Lower leg skin (tissue), 4 donors: Measurements from ENCODE around the gene DNASE2. TPM values are rescaled to one million over a fixed set of nuclear protein-coding genes. Genes with fewer than 3 reads are reported as not detected.

ENCODE experiments used
- DNase-seq, 2 donors: peaks; one replicate each; pipeline ENCODE4 v3.0.0-alpha.2; 2019; ENCODE audit warnings: low spot score in 2 of 2
- H3K4me3 ChIP-seq: fragments of 200-600 bp; sonication (generic); 2 replicates; pipeline ENCODE4 v1.5.1; 2017; ENCODE audit warnings: mild to moderate bottlenecking, low read depth; ENCODE audit not compliant: poor library complexity, severe bottlenecking
- POLR2A ChIP-seq, 2 donors: fragments of 450-650 bp; IDR thresholded peaks; one replicate each; pipeline ENCODE4 v1.6.1; 2016 to 2017; ENCODE audit warnings: antibody characterized with exemption in 2 of 2, mild to moderate bottlenecking in 1 of 2, moderate library complexity in 1 of 2
- WGBS, 2 donors: methylation state at CpG; one replicate each; pipeline ENCODE4 v1.1.5; 2018; 5-methylcytosine and 5-hydroxymethylcytosine counted together
- intact Hi-C: fragments of 100-400 bp; cut with DNase I; formaldehyde crosslinking; loops from one replicate; pipeline ENCODE4 v1.15.0; 2023; ENCODE audit warnings: low total_unique reads
- total RNA-seq, 4 donors: library from RNA; depleted of rRNA; stranded (reverse); fragments of >200 nt; gene quantifications; one replicate each; pipeline ENCODE4 v1.1.0, GENCODE V29; 2016
- TF ChIP-seq, protein P1 (sequence below), 3 donors: fragments of 450-650 bp; IDR thresholded peaks; one replicate each; pipeline ENCODE4 v1.5.1; 2016; ENCODE audit warnings: antibody characterized with exemption in 3 of 3, mild to moderate bottlenecking in 3 of 3, moderate library complexity in 2 of 3

DNASE2 gene
- total RNA-seq, 4 donors from 2014 or later: 31.8 to 50.6 (median 36.6) TPM

DNA sequence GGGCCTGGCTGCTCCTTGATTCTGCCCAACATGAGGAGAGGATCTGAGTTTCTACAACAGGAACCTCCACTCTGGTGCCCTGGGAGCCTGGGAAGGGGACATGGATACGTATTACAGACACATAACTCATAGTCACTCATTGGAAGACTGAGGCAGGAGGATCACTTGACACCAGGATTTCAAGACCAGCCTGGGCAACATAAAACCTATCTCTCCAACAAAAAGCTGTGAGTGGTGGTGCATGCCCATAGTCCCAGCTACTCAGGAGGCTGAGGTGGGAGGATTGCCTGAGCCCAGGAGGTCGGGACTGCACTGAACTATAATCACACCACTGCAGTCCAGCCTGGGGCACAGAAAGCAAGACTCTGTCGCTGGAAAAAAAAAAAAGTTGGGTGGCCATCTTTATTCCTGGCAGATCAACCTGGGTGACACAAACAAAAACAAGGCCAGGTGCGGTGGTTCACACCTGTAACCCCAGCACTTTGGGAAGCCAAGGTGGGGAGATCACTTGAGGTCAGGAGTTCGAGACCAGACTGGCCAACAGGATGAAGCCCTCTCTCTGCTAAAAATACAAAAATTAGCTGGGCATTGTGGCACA, 6.9 kb upstream of the DNASE2 start:
- intact Hi-C loops: loop anchor here (10.0 kb wide), 1 partner anchor 57 kb away; the partner anchor contains the start of gene RAD23A
- WGBS, 2 donors: 68 to 75% methylated on average over 5 of the region's 5 CpGs

DNA sequence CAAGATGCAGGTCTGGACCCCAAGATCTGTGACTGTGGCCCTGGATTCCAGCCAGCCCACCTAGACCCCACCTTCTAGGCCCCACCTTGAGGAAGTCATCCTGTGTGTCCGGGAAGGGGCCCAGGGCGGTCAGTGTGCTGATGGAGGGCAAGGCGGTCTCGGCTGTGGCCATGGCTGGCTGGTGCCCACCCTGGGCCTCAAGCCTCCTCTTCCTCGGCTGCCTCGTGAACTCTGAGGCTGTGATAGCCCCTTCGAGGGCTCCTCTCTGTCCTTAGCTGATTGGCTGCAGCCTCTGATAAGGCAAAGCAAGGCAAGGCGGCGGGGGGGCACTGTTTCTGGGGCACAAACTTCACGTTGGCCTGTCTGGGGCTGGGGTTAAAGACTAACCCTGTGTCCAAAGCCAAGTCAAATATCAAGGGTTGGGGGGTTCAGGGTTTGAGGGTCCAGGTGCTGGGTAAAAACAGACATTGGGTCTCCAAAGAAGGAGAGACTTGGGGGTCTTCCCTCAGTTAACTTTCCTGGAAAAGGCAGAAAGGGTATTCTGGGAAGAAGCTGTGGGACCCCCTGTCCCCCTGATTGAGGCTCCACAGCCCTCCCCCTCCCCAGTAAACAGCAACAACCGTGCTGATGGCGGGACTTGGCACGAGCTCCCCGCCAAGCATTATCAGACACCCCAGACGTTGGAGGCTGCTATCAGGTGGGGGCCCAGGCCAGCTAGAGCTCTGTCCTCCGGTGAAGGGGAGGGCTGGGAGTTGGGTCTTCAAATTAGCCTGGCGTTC, 5.9 kb upstream of the DNASE2 start, which contains the start of gene KLF1:
TSS of gene KLF1 (minus strand) at position 233 of the 779 bp plus-strand sequence. CDS start at position 172, 61 bp downstream.
- 68 to 70% methylated on average over 17 of the region's 17 CpGs for WGBS, 2 donors
- intact Hi-C loops: loop anchor here (10.0 kb wide), 1 partner anchor 58 kb away; the partner anchor contains the start of gene RAD23A
- H3K4me3 ChIP-seq: no peak within 1 kb of the TSS
- no peak for TF ChIP-seq POLR2A (IDR thresholded peaks at IDR 0.05)
- TF ChIP-seq, protein P1, sequence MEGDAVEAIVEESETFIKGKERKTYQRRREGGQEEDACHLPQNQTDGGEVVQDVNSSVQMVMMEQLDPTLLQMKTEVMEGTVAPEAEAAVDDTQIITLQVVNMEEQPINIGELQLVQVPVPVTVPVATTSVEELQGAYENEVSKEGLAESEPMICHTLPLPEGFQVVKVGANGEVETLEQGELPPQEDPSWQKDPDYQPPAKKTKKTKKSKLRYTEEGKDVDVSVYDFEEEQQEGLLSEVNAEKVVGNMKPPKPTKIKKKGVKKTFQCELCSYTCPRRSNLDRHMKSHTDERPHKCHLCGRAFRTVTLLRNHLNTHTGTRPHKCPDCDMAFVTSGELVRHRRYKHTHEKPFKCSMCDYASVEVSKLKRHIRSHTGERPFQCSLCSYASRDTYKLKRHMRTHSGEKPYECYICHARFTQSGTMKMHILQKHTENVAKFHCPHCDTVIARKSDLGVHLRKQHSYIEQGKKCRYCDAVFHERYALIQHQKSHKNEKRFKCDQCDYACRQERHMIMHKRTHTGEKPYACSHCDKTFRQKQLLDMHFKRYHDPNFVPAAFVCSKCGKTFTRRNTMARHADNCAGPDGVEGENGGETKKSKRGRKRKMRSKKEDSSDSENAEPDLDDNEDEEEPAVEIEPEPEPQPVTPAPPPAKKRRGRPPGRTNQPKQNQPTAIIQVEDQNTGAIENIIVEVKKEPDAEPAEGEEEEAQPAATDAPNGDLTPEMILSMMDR (IDR thresholded peaks at IDR 0.05): no peak
- DNase-seq: no peak

More for the DNA sequence above, 6.9 kb upstream of the DNASE2 start:
- no peak overlapping the region for H3K4me3 ChIP-seq
- no peak for DNase-seq
- no peak for TF ChIP-seq POLR2A (IDR thresholded peaks at IDR 0.05)
- TF ChIP-seq, protein P1 (IDR thresholded peaks at IDR 0.05): no peak

DNA sequence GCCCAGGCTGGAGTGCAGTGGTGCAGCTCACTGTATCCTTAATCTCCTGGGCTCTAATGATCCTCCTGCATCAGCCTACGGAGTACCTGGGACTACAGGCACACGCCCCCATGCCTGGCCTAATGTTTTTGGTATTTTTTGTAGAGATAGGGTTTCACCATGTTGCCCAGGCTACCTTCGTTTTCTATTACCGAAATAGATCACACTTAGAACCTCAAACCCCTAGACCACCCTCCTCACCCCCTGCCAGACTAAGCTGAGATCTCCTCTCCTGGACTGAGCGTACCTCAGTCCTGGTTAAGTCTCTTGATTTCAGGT, 5.4 kb upstream of the DNASE2 start:
- H3K4me3 ChIP-seq: no peak overlapping the region
- 65 to 81% methylated on average over 5 of the region's 5 CpGs for WGBS, 2 donors
- intact Hi-C loops: loop anchor here (10.0 kb wide), 1 partner anchor 58 kb away; the partner anchor contains the start of gene RAD23A
- no peak for DNase-seq
- no peak for TF ChIP-seq POLR2A (IDR thresholded peaks at IDR 0.05)
- TF ChIP-seq, protein P1 (IDR thresholded peaks at IDR 0.05): no peak

DNA sequence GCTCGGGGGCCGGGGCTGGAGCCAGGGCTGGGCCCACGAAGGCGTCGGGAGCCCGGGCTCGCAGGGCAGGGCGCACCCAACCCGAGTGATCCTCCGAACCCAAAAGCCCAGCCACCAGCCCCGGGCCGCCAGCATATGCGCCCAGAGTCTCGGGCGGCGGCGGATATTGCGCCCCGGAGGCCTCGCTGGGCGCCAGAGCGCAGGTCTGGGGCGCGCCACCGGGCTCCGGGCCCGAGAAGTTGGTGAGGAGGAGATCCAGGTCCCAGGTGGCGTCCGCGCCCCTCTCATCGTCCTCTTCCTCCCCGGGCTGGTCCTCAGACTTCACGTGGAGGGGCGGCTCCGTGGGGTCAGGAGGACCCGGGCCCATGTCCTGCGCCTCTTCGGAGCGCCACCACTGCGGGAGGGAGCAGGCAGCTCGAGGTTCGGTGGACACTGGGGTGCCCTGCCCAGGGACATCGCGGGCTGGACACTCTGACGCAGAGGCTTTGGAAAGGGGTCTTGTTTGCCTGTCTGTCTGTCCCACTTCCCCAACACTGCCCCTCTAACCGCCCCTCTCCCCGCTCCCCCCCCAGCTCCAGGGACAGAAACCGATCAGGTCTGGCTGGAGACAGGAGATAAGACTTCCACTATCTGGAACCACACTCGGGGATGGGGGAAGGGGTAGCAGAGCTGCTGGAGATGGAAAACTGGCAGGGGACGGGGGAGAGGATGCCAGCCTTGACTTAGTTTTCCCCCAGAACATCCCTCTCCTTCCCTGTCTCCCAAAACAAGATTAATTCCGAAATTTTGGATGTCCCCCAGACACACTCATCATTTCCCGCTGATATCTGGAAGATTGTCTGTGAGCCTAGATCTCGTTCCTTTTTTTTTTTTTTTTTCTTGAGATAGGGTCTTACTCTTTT, 4.8 kb upstream of the DNASE2 start:
- WGBS, 2 donors: 10 to 32% methylated on average over 12 to 37 of the region's 53 CpGs
- DNase-seq: no peak
- H3K4me3 ChIP-seq: no peak overlapping the region
- TF ChIP-seq, protein P1 (IDR thresholded peaks at IDR 0.05): no peak
- no peak for TF ChIP-seq POLR2A (IDR thresholded peaks at IDR 0.05)
- intact Hi-C loops: loop anchor here (10.0 kb wide), 1 partner anchor 59 kb away; the partner anchor contains the start of gene RAD23A

DNA sequence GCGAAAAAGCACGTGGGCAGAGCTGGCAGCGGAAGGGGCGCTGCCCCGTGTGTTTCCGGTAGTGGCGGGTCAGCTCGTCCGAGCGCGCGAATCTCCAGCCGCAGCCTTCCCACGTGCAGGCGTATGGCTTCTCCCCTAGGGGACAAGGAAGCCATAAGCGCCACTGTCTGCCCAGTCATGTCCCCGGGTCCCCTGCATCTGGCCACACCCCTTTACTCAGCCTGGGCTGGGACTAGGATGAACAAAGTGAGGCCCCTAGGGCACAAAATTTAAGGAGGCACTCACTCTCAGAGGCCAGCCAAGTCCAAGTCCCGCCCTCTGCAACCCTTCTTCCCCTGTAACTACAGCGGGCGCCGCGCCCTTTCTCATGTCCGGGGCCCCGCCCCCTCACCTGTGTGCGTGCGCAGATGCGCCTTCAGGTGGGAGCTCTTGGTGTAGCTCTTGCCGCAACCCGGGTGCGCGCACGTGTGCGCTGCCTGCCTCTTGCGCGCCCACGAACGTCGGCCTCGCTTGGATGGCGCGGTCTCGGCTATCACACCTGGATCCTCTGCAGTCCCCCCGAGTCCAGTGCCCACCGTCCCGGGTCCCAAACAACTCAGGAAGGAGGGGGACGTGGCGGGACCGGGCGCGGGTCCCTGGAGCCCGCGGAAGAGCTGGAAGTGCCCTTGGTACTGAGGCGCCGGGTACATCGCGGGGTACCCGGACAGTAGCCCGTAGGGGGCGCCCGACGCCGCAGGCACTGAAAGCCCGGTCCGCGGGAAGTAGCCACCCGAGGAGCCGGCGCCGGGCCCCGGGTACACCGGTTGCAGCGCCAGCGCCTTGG, 3.9 kb upstream of the DNASE2 start:
- DNase-seq: peak; percentile 70 to 94
- TF ChIP-seq, protein P1 (IDR thresholded peaks at IDR 0.05): peak in 1 of 3 donors; percentile 31
- no peak for TF ChIP-seq POLR2A (IDR thresholded peaks at IDR 0.05)
- intact Hi-C loops: loop anchor here (10.0 kb wide), 1 partner anchor 60 kb away; the partner anchor contains the start of gene RAD23A
- H3K4me3 ChIP-seq: no peak overlapping the region
- WGBS, 2 donors: 2 to 3% methylated on average over 9 to 57 of the region's 73 CpGs
